ENCODE data around the gene PASK.

The PASK gene

DNA sequence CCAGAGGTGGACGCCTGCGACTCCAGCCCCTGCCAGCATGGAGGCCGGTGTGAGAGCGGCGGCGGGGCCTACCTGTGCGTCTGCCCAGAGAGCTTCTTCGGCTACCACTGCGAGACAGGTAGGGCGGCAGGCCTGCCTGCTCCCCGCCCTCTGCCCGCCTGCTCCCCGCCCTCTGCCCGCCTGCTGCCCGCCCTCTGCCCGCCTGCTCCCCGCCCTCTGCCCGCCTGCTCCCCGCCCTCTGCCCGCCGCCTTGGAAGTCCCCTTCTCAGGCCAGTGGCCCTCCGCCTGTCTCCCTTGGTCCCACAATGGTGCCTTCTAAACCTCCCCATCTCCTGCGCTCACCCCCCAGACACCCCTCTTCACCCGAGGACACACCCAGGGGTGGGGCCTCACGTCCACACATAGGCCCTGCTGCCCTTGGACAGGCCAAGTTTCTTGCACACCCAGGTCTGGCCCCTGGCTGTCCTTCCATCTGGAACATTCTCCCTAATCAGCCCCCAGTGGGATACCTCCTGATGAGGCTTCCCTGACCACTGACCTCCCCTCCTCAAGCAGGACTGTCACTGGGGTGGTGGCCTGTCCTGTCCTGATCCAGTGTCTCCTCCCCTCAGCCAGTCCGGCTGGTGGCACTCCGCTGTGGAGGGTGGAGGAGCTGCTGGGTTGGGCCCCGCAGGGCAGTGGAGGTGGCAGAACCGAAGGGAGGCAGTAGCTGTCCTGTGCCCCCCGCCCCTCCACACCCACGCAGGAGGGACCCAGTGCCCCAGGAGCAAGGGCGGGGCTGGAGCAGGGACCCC lies 85.1 kb downstream of the PASK start:
- no peak for DNase-seq

DNA sequence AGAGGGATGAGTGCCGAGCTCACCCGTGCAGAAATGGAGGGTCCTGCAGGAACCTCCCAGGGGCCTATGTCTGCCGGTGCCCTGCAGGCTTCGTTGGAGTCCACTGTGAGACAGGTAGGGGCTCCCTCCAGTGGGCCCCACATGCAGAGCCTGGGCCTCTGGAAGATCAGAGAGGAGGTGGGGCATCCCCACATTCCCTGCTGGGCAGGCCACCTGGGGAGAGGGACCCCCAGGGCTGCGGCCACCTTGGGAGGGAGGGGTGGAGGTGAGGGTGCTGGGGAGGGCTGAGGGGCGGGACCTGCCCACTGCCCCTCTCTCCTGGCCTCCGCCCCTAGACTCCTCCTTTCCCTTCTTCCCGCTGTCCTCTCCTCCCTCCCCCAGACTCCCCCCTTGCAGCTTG lies 85.7 kb downstream of the PASK start:
- no peak for DNase-seq

DNA sequence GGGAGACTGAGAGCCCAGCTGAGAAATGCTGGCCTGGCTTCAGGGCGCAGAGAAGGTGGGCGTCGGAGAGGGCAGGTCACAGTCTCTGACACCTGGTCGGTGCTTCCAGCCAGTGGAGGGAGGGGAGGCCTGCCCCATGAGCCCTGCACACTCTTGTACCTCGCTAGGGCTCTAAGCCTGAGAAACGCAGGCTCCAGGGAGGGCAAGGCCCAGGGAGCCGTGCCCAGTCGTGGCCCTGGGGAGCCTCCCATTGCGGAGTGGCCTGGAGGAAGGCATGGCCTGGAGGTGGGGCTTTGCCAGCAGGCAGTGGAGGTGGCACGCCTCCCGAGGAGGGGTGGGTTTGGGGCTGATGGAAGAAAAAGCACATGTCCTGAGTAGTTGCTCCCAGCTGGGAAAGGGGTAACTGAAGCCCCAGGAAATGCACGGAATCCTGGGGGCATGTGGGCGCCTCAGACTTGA lies 86.2 kb downstream of the PASK start:
- DNase-seq, result no peak

DNA sequence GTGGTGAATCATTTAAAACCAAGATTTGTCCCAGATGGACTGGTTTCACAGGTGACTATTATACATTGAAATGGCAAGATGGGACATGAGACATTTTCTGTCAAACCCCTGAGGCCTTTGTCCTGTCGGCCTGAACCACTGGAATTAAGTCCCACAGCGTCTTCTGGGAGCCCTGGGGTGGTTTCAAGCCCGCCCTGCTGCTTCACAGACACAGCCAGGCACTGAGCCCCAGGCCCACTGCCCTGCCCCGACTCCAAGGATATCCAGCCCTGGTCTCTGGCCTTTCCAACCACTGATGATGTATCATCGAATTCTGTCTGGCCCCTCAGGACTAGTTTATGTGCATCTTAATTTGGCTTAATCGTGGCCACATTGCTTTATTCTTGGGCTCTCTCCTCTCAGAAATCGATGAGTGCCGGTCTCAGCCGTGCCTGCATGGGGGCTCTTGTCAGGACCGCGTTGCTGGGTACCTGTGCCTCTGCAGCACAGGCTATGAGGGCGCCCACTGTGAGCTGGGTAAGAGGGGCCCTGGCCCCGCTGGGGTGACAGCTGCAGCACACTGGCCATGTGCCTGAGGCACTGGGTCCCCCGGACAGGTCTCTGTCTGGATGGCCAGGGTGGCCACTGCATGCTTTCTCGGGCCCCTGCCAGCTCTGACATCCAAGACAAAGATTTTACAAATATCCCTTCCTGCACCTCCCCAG lies 86.7 kb downstream of the PASK start:
- DNase-seq, result no peak

GRCh38 chr2:241061275-241061674 lies 88.0 kb downstream of the PASK start:
- no peak for DNase-seq

Measured in C1 segment of cervical spinal cord (tissue), 14 donors.